ENCODE measurements around the gene SECISBP2. TPM values are rescaled to one million over a fixed set of nuclear protein-coding genes. Genes with fewer than 3 reads are reported as not detected.
"Not testable (repeated sequence)": the region's sequence is repeated elsewhere in the genome, so short reads cannot be mapped to it uniquely, and the experiment has no call there.

The SECISBP2 gene
- polyA plus RNA-seq, 3 donors, result 60.5 to 100 (median 97.3) TPM

DNA sequence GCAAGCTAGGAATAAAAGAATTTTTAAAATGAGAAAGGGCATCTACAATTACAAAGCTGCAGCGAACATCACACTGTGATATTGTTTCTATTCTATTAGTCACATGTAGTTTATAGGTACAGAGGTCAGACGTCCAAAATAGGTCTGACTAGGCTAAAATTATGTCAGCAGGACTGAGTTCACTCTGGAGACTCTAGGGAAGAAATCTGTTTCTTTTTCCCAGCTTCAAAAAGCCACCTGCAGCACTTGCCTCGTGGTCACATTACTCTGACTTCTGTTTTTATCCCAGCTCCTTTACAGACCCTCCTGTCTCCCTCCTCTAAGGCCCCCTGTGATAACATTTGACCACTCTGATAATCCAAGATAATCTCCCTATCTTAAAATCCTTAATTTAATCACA lies 12.4 kb upstream of the SECISBP2 start:
- DNase-seq, result no peak

- DNase-seq, result no peak
Measured at GRCh38 chr9:89309166-89309565, 9.1 kb upstream of the SECISBP2 start.

DNA sequence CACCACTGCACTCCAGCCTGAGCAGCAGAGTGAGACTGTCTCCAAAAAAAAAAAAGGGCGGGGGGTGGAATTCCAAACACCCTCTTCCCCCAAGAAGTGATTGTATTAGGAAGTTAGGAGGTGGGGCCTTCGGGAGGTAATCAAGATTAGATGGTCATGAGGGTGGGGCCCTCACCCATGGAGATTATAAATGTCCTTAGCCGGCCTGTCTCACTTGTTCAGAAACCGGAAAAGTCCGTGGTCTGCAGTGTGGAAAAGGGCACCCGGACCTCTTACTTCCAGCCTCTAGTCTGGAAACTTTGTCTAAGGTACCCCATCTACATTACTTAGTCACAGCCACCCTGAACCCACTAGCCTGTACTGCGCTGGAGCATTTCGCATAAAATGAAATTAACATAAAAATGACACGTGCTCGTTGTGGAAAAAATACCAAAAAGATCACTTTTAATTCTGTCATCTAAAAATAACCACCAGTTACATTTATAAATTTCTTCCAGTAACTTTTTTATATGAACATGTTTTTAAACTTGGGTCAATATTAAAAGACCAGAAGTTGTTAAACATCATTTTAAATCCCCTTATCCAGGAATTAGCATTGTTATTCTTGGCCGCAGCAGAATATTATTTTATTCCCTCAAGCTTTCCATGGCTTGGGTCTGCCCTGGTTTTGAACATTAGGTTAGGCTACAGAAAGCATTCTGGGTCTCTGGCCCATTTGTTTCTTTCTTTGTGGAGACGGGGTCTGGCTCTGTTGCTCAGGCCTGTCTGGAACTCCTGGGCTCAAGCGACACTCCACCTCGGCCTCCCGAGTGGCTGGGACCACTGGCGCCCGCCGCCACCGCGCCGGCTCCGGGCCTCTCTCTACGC lies 8.5 kb upstream of the SECISBP2 start:
- no peak for DNase-seq

DNA sequence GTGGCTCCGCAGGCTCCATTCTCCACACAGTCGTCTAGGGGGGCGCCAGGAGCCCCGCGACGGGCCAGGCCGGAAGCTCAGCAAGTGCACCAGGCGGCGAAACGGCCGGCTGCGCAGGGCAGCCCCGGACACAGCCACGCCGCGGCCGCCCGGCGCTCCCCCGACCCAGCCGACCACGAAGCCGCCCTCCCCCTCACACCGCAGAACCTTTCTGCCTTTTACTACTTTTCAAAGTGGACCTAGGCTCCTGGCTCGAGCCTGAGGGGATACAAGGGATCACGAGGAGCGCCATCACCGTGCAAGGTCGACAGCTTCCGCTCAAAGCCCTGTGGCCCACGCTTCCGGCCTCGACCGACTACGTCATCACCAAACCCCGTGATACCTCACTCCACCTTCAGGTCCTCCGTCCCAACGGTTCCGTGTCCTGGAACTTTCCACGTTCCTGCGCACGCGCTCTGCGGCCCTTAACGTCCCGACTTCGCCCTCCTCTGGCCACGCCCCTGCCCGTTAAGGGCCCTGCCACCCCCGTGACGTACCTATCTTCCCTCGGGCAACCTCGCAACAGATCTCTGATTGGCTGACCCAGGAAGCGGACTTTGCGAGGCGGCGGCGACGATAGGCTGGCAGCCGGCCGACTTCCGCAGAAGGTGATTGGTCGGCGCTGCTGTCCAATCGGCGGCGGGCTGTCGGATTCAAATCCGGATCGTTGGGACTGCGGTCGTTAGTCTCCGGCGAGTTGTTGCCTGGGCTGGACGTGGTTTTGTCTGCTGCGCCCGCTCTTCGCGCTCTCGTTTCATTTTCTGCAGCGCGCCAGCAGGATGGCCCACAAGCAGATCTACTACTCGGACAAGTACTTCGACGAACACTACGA lies 7.6 kb upstream of the SECISBP2 start, which contains the start of gene CKS2:
TSS of gene CKS2 (plus strand) at position 721 of the 871 bp plus-strand sequence. CDS start at position 819, 98 bp downstream.
- DNase-seq, result peak; percentile 100

- no peak for DNase-seq
Measured at GRCh38 chr9:89311346-89312221, 6.7 kb upstream of the SECISBP2 start.

DNA sequence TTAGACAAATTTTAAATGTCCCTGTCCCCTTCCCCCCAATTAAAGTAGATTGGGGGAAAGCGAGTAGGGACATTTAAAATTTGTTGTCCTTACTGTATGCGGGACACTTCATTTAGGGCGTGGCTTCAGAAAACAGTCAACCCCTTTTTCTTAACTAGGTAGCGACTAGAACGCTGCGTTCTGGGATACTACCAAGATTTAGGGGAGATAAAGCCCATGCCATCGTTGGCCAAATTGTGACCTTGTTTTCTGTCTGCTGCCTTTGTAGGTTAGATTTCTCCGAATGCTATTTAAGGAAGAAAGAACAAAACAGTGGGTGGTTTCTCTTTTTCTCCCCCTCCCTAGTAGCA lies 6.1 kb upstream of the SECISBP2 start:
- no peak for DNase-seq

GRCh38 chr9:89313842-89314241 lies 4.5 kb upstream of the SECISBP2 start:
- no peak for DNase-seq

GRCh38 chr9:89314955-89315354 lies 3.3 kb upstream of the SECISBP2 start:
- no peak for DNase-seq

DNA sequence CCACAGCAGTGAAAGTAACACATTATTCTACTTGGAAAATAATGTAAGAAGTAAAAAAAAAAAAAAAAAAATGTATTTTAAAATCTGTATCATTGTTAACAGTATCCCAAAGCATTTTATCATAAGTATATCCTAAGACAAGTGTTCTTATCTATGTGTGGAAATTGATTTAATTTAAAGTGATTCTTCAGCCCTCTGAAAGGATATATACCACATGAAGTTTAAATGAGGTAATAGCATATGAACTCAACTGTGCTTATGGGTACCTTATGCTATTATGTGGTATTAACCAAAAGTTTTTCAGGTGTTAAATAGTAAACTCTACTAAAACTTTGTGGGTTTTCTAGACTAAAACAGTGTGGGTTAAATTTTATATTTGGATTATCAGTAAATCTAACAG lies 2.8 kb upstream of the SECISBP2 start:
- DNase-seq, result no peak

GRCh38 chr9:89317282-89317681 lies 1.0 kb upstream of the SECISBP2 start:
- no peak for DNase-seq

DNA sequence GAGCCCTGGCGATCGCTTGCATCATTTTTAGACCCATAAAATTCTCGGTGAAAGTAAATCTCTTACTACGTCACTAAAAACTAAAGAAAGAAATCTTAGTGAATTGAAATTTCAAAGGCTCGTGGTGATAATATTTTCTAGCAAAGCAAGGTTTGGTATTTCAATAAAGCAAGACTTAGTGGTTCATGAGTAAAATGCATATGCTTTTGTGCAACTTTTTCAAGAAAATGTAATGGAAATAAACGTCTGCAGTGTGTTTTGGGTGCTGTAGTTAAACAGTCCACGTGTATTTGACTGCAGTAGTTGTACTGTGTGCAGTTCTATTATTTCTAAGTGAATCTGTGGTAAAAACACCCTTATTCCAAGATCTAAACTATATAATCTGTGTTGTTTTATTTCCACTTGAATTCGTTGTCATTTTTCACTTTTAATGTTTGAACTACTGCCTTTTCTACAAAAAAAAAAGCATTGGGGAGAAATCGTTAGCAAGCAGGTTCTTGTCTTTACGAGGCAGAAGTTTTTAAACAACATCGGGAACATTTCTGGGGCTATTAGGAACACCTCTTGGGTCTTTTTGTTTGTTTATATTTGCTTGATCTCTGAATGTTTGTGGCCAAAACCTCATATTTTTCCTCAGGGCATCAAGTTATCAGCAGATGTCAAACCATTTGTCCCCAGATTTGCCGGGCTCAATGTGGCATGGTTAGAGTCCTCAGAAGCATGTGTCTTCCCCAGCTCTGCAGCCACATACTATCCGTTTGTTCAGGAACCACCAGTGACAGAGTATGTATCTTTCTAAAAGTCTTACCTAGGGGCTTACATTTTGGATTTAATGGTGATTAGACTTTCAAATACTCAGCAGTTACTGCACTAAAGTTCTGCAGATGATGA lies 960 bp downstream of the SECISBP2 start:
- DNase-seq, result no peak

- DNase-seq, result no peak
Measured at GRCh38 chr9:89323390-89323789, 5.1 kb downstream of the SECISBP2 start.

- no peak for DNase-seq
Measured at GRCh38 chr9:89325733-89326132, 7.4 kb downstream of the SECISBP2 start.

- no peak for DNase-seq
Measured at GRCh38 chr9:89328064-89328463, 9.8 kb downstream of the SECISBP2 start.

DNA sequence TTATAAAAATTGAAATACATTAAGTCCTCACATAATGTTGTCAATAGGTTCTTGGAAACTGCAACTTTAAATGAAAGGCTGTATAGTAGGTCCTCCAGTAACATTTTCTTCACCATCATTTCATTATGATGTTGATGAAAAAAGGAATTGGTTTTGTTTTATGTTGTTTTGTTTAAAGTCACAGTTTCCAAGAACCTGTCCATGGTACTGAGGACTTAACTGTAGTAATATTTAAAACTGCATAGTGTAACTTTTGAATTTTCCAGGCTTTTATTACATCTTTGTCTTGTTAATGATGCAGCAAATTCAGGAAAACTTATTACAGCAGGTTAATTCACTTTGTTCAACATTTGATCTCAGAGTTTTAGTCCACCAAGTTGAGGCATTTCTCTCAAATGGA lies 11.6 kb downstream of the SECISBP2 start:
- no peak for DNase-seq

DNA sequence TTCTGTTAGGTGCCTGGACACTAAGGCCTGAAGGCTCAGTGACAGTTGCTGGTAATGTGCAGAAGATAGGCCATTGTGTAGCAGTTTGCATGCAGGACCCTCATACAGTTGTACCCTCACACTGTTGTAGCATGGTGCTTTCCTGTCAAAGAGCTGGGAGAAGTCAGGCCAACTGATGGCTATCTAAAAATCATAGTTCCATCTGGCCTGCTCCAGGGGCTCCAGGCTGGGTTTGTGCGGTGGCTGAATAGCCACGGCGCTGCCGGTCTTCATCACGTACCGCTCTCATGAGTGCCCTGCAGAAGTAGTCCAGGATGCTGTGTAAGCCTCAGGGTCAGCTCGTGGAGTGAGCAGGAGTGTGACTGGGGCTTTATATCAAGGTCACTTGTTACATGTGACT lies 12.2 kb downstream of the SECISBP2 start:
- no peak for DNase-seq

DNA sequence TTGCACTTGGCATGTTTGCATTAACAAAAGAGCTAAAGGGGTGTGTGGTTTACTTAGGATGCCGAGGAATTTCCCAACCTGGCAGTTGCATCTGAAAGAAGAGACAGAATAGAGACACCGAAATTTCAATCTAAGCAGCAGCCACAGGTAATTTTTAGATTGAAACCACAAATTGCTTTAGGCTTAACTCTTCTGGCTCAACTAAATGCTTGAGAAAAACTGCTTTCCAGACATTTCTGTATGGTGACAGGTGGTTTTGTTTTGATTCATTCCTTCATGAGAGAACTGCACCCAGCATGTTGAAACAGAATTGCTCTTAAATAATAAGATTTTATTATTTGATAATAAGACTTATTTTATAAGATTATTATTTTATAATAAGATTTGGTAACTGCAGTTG lies 21.5 kb downstream of the SECISBP2 start:
- no peak for DNase-seq

DNA sequence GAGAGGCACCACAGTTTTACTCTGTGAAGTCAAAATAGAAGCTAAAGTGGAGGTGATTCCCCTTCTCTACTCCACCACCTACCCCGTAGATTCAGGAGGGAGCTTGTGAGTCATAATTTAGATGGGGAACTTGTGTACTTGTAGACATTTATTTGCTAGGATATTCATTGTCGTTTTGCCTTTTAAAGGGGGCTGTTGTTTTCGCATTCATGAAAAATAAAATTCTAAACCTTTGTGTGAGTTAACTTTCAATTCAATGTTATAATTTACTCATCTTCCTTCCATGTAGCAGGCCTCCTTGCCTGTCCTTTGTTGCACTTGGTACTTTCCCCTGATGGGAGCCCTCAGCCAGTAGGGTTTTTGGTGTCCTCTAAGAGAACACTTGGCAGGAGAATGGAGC lies 22.0 kb downstream of the SECISBP2 start:
- DNase-seq, result no peak

GRCh38 chr9:89342213-89342612 lies 23.9 kb downstream of the SECISBP2 start:
- DNase-seq, result no peak

DNA sequence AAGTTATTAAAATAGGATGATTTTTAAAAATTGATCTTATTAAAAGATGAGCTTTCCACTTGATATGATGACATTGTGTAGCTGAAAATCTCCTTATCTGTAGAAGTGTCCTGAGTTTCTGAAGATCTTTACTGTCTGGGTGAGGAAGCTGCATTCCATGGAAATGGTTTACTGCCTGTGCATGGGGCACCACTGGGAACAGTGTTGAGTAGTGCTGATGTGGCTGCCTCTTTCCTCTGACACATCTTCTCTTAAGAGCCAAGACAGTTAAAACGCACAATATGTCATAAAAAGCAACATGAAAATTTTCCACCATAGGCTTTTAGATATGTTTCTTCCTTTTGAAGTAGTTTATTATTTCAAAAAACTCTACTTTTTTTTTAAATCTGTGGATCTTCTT lies 24.6 kb downstream of the SECISBP2 start:
- DNase-seq, result no peak

- DNase-seq, result not testable (repeated sequence)
Measured at GRCh38 chr9:89343812-89344211, 25.5 kb downstream of the SECISBP2 start.

Measured in renal pelvis (tissue), 4 donors.